Stomach (tissue), 4 donors: ENCODE measurements around the gene BET1L.

Source experiments
- POLR2A ChIP-seq, 4 donors: fragments of 450-650 bp; IDR thresholded peaks; one replicate each; pipeline ENCODE4 v1.6.1; 2016; ENCODE audit warnings: antibody characterized with exemption in 4 of 4, control low read depth in 2 of 4, mild to moderate bottlenecking in 1 of 4, moderate library complexity in 1 of 4
- TF ChIP-seq, protein P1 (sequence below), 7 experiments: fragments of 450-650 bp in 4 of 7; fragments of 200-600 bp in 3 of 7; sonication (generic) in 3 of 7; IDR thresholded peaks; one replicate each; pipeline ENCODE4 v1.5.1; 2016 to 2019; ENCODE audit warnings: antibody characterized with exemption in 7 of 7, control low read depth in 2 of 7, mild to moderate bottlenecking in 1 of 7

DNA sequence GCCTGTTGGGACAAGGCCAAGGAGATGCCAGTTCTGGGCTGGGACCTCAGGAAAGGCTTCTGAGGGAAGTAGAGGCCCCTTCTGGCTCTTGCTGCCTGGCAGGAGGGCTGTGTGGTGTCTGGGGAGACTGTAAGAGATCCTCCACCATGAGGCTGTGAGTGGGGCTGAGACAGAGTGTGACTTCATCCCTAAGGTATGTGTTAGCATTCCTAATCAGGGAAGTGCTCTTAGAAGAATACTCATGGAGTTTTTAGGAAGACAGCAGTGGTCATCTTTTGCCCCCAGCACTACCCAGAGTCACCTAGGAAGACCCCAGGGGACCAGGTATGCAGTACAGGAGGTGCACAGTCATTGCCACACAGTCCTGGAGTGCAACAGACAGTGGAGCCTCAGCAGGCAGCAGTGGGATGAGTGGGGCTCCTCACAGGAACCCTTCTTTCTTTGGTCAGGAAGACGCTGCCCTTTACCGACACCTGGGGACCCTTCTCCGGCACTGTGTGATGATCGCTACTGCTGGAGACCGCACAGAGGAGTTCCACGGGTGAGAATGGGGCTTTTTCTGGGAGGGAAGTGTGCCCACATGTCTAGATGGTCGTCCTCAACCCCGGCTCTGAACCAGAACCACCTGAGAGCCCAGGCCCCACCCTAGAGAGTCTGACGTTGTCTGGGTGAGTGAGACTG lies 3.1 kb upstream of the BET1L start:
- TF ChIP-seq, protein P1, sequence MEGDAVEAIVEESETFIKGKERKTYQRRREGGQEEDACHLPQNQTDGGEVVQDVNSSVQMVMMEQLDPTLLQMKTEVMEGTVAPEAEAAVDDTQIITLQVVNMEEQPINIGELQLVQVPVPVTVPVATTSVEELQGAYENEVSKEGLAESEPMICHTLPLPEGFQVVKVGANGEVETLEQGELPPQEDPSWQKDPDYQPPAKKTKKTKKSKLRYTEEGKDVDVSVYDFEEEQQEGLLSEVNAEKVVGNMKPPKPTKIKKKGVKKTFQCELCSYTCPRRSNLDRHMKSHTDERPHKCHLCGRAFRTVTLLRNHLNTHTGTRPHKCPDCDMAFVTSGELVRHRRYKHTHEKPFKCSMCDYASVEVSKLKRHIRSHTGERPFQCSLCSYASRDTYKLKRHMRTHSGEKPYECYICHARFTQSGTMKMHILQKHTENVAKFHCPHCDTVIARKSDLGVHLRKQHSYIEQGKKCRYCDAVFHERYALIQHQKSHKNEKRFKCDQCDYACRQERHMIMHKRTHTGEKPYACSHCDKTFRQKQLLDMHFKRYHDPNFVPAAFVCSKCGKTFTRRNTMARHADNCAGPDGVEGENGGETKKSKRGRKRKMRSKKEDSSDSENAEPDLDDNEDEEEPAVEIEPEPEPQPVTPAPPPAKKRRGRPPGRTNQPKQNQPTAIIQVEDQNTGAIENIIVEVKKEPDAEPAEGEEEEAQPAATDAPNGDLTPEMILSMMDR (IDR thresholded peaks at IDR 0.05): no peak
- no peak for TF ChIP-seq POLR2A (IDR thresholded peaks at IDR 0.05)
